ENCODE results near the gene RPS17.
"Not testable (repeated sequence)": the region's sequence is repeated elsewhere in the genome, so short reads cannot be mapped to it uniquely, and the experiment has no call there.

Gene RPS17

GRCh38 chr15:82530606-82531379 is 9.5 kb downstream of the RPS17 start:
- DNase-seq (ENCODE audit: extremely low spot score, insufficient read length, low read depth) (no peak), FAIRE-seq (peak; percentile 71)

GRCh38 chr15:82530006-82530405 is 10.3 kb downstream of the RPS17 start:
- FAIRE-seq (no peak), DNase-seq (ENCODE audit: extremely low spot score, insufficient read length, low read depth) (no peak)

GRCh38 chr15:82513587-82513986 is 26.7 kb downstream of the RPS17 start:
- DNase-seq (ENCODE audit: extremely low spot score, insufficient read length, low read depth); FAIRE-seq: not testable (repeated sequence)

GRCh38 chr15:82507693-82508092 is 32.6 kb downstream of the RPS17 start:
- FAIRE-seq; DNase-seq (ENCODE audit: extremely low spot score, insufficient read length, low read depth): not testable (repeated sequence)

- not testable (repeated sequence) for FAIRE-seq; DNase-seq (ENCODE audit: extremely low spot score, insufficient read length, low read depth)
Observed at GRCh38 chr15:82507087-82507486, 33.2 kb downstream of the RPS17 start.

- not testable (repeated sequence) for DNase-seq (ENCODE audit: extremely low spot score, insufficient read length, low read depth); FAIRE-seq
Observed at GRCh38 chr15:82505842-82506241, 34.4 kb downstream of the RPS17 start.

GRCh38 chr15:82504074-82504473 is 36.2 kb downstream of the RPS17 start:
- not testable (repeated sequence) for FAIRE-seq; DNase-seq (ENCODE audit: extremely low spot score, insufficient read length, low read depth)

- DNase-seq (ENCODE audit: extremely low spot score, insufficient read length, low read depth); FAIRE-seq: not testable (repeated sequence)
Observed at GRCh38 chr15:82502700-82503339, 37.4 kb downstream of the RPS17 start.

- not testable (repeated sequence) for DNase-seq (ENCODE audit: extremely low spot score, insufficient read length, low read depth); FAIRE-seq
Observed at GRCh38 chr15:82500772-82501171, 39.5 kb downstream of the RPS17 start.

- FAIRE-seq, result not testable (repeated sequence)
Observed at GRCh38 chr15:82497978-82498377, 42.3 kb downstream of the RPS17 start.

GRCh38 chr15:82488250-82488649 is 52.0 kb downstream of the RPS17 start:
- FAIRE-seq, result not testable (repeated sequence)

More at GRCh38 chr15:82497978-82498377, 42.3 kb downstream of the RPS17 start:
- DNase-seq (ENCODE audit: extremely low spot score, insufficient read length, low read depth), result not testable (repeated sequence)

GRCh38 chr15:82487045-82487444 is 53.2 kb downstream of the RPS17 start:
- DNase-seq (ENCODE audit: extremely low spot score, insufficient read length, low read depth); FAIRE-seq: not testable (repeated sequence)

More at GRCh38 chr15:82488250-82488649, 52.0 kb downstream of the RPS17 start:
- DNase-seq (ENCODE audit: extremely low spot score, insufficient read length, low read depth), result not testable (repeated sequence)

Measured in GM18507 (cell line).